ENCODE measurements around the gene COPS4.
"Not testable (repeated sequence)": the region's sequence is repeated elsewhere in the genome, so short reads cannot be mapped to it uniquely, and the experiment has no call there.

Gene COPS4

DNA sequence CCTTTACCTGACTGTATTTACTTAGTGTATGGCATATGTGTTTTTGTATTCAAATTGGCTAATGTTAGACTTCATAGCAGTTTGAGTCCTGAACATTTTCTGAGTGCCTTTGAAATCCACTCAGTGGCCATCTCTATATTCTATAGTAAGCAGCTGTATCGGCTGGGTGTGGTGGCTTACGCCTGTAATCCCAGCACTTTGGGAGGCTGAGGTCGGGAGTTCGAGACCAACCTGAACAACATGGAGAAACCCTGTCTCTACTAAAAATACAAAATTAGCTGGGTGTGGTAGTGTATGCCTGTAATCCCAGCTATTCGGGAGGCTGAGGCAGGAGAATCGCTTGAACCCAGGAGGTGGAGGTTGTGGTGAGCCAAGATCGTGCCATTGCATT, 76.8 kb downstream of the COPS4 start:
- not testable (repeated sequence) for H3K9me3 ChIP-seq (ENCODE audit: control insufficient read depth, low read length); H3K4me3 ChIP-seq (ENCODE audit: extremely low read depth, insufficient read depth, low read length, poor library complexity, severe bottlenecking); H3K36me3 ChIP-seq (ENCODE audit: control insufficient read depth, insufficient read depth, low read length); H3K27ac ChIP-seq (ENCODE audit: low read depth, low read length, severe bottlenecking)
- WGBS, 2 experiments (ENCODE audit: insufficient coverage in 2 of 2): no CpG with 5 or more reads among the region's 7 CpGs
- peaks cover 16% of the 10 kb centered on the region for H3K4me1 ChIP-seq (ENCODE audit: control insufficient read depth, insufficient read depth, low read length, poor library complexity, severe bottlenecking)

DNA sequence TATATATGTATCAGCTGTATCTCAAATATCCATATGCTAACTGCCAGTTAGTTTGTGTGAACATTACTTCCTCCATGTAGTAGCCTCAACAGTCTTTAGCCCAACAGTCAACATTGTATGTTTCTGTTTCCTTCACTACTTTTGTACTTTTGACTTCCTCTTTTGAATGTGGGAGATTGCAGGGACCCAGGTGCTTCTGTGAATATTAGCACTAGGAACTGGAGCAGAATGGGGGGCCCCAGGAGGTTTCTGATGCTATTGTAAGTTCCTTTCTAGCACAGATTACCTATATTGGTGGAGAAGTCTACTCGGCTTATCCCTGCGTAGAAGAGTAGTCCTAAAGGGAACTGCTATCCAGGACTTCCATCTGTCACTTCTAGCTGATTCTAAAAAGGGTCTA, 77.2 kb downstream of the COPS4 start:
- Histone ChIP-seq H3K4me1 (ENCODE audit: control insufficient read depth, insufficient read depth, low read length, poor library complexity, severe bottlenecking) (peaks cover 16% of the 10 kb centered on the region), H3K27ac (ENCODE audit: low read depth, low read length, severe bottlenecking) (no peak overlapping the region), H3K4me3 (ENCODE audit: extremely low read depth, insufficient read depth, low read length, poor library complexity, severe bottlenecking) (no peak overlapping the region), H3K9me3 (ENCODE audit: control insufficient read depth, low read length) (no peaks in the 10 kb centered on the region), H3K36me3 (ENCODE audit: control insufficient read depth, insufficient read depth, low read length) (no peaks in the 10 kb centered on the region)
- 100% methylated on average over 1 of the region's 2 CpGs for WGBS, 2 experiments (ENCODE audit: insufficient coverage in 2 of 2)

GRCh38 chr4:83112678-83113428, 77.9 kb downstream of the COPS4 start:
- Histone ChIP-seq H3K36me3 (ENCODE audit: control insufficient read depth, insufficient read depth, low read length) (no peaks in the 10 kb centered on the region), H3K4me1 (ENCODE audit: control insufficient read depth, insufficient read depth, low read length, poor library complexity, severe bottlenecking) (peaks cover 16% of the 10 kb centered on the region), H3K9me3 (ENCODE audit: control insufficient read depth, low read length) (no peaks in the 10 kb centered on the region), H3K27ac (ENCODE audit: low read depth, low read length, severe bottlenecking) (peak overlapping the region; percentile 37), H3K4me3 (ENCODE audit: extremely low read depth, insufficient read depth, low read length, poor library complexity, severe bottlenecking) (no peak overlapping the region)
- 89 to 90% methylated on average over 13 to 14 of the region's 16 CpGs for WGBS, 2 experiments (ENCODE audit: insufficient coverage in 2 of 2)

DNA sequence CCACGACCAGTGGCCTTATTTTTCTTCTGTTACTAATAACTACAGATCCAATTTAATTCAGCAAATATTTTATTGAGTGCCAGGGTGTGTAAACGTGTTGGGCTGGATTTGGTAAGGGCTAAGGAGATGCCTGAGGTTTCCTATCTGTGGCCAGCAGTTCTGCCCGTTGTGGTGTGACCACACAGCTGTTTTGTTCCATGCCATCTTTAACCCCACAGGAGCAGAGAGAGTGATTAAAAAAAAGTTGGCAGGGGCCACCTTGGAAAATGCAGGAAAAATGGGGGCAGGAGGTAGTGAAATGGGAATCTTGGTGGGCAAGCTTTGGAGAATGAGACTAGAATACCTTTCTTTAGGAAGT, 78.4 kb downstream of the COPS4 start:
- H3K4me3 ChIP-seq (ENCODE audit: extremely low read depth, insufficient read depth, low read length, poor library complexity, severe bottlenecking): no peak overlapping the region
- no peaks in the 10 kb centered on the region for H3K36me3 ChIP-seq (ENCODE audit: control insufficient read depth, insufficient read depth, low read length)
- H3K4me1 ChIP-seq (ENCODE audit: control insufficient read depth, insufficient read depth, low read length, poor library complexity, severe bottlenecking): peaks cover 16% of the 10 kb centered on the region
- H3K9me3 ChIP-seq (ENCODE audit: control insufficient read depth, low read length): no peaks in the 10 kb centered on the region
- 100% methylated on average over 2 of the region's 3 CpGs; no CpG with 5 or more reads in 1 of the 2 experiments for WGBS, 2 experiments (ENCODE audit: insufficient coverage in 2 of 2)
- no peak overlapping the region for H3K27ac ChIP-seq (ENCODE audit: low read depth, low read length, severe bottlenecking)

GRCh38 chr4:83114576-83114975, 79.6 kb downstream of the COPS4 start, which contains the start of gene PLAC8:
Gene PLAC8 (minus strand): TSS chr4:83114729. CDS start chr4:83107921, 6,808 bp downstream.
- peaks cover 16% of the 10 kb centered on the region for H3K4me1 ChIP-seq (ENCODE audit: control insufficient read depth, insufficient read depth, low read length, poor library complexity, severe bottlenecking)
- no peaks in the 10 kb centered on the region for H3K9me3 ChIP-seq (ENCODE audit: control insufficient read depth, low read length)
- H3K4me3 ChIP-seq (ENCODE audit: extremely low read depth, insufficient read depth, low read length, poor library complexity, severe bottlenecking): no peak within 1 kb of the TSS
- H3K27ac ChIP-seq (ENCODE audit: low read depth, low read length, severe bottlenecking): peak within 1 kb of the TSS; percentile 38
- whole genome bisulfite sequencing, 2 experiments (ENCODE audit: insufficient coverage in 2 of 2): 63 to 68% methylated on average over 2 to 3 of the region's 5 CpGs
- H3K36me3 ChIP-seq (ENCODE audit: control insufficient read depth, insufficient read depth, low read length): no peaks in the 10 kb centered on the region

DNA sequence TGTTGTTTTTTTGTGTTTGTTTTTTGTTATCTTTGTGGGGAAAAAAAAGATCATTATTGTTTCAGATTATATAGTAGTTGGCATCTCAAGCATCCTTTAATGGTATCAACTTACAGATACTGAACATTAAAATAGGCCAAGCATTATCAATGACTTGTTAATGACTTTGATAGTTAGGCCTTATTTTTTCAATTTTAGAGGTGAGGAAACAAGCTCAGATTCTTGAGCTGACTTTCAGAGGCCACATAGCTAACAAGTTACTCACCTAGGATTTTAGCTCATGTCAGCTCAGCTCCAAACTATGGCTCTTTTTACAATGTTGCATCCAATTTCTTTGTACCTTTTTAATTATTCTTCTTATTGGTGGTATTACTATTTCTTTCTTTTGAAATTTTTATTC, 80.0 kb downstream of the COPS4 start:
- no peaks in the 10 kb centered on the region for H3K9me3 ChIP-seq (ENCODE audit: control insufficient read depth, low read length)
- H3K4me1 ChIP-seq (ENCODE audit: control insufficient read depth, insufficient read depth, low read length, poor library complexity, severe bottlenecking): peaks cover 16% of the 10 kb centered on the region
- no peak overlapping the region for H3K4me3 ChIP-seq (ENCODE audit: extremely low read depth, insufficient read depth, low read length, poor library complexity, severe bottlenecking)
- H3K27ac ChIP-seq (ENCODE audit: low read depth, low read length, severe bottlenecking): peak overlapping the region; percentile 38
- no peaks in the 10 kb centered on the region for H3K36me3 ChIP-seq (ENCODE audit: control insufficient read depth, insufficient read depth, low read length)

DNA sequence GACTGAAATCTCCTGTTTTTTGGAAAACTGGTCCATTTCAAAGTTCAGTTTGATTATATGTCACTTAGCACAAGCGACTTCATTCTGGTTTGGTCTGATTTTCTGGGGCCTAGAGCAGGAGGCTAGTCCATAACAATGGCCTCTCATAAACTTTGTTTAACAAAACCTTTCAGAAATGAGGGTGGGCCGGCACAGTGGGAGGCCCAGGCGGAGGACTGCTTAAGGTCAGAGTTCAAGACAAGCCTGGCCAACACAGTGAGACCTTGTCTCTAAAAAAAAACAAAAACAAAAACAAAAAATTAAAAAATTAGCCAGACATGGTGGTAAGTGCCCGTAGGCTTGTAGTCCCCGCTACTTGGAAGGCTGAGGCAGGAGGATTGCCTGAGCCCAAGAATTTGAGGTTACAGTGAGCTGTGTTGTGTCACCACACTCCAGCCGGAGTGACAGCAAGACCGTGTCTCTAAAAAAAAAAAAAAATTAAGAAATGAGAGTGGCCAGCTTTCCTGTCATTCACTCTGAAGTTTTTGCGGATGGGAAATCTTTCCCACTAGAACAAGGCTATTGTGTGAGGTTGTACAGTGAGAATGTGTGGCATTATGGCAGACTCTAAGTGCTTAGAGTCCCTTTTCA, 80.8 kb downstream of the COPS4 start:
- H3K27ac ChIP-seq (ENCODE audit: low read depth, low read length, severe bottlenecking): peak overlapping the region; percentile 23
- 74 to 83% methylated on average over 4 to 7 of the region's 8 CpGs for WGBS, 2 experiments (ENCODE audit: insufficient coverage in 2 of 2)
- H3K4me1 ChIP-seq (ENCODE audit: control insufficient read depth, insufficient read depth, low read length, poor library complexity, severe bottlenecking): peaks cover 13% of the 10 kb centered on the region
- H3K36me3 ChIP-seq (ENCODE audit: control insufficient read depth, insufficient read depth, low read length): no peaks in the 10 kb centered on the region
- no peaks in the 10 kb centered on the region for H3K9me3 ChIP-seq (ENCODE audit: control insufficient read depth, low read length)
- H3K4me3 ChIP-seq (ENCODE audit: extremely low read depth, insufficient read depth, low read length, poor library complexity, severe bottlenecking): no peak overlapping the region

- no peaks in the 10 kb centered on the region for H3K36me3 ChIP-seq (ENCODE audit: control insufficient read depth, insufficient read depth, low read length)
- peaks cover 9% of the 10 kb centered on the region for H3K4me1 ChIP-seq (ENCODE audit: control insufficient read depth, insufficient read depth, low read length, poor library complexity, severe bottlenecking)
- H3K27ac ChIP-seq (ENCODE audit: low read depth, low read length, severe bottlenecking): no peak overlapping the region
- WGBS, 2 experiments (ENCODE audit: insufficient coverage in 2 of 2): 93 to 94% methylated on average over 2 of the region's 2 CpGs
- H3K4me3 ChIP-seq (ENCODE audit: extremely low read depth, insufficient read depth, low read length, poor library complexity, severe bottlenecking): no peak overlapping the region
- no peaks in the 10 kb centered on the region for H3K9me3 ChIP-seq (ENCODE audit: control insufficient read depth, low read length)
These were observed 83.9 kb downstream of the COPS4 start for GRCh38 chr4:83118869-83119268.

GRCh38 chr4:83121246-83121645, 86.3 kb downstream of the COPS4 start:
- Histone ChIP-seq H3K9me3 (ENCODE audit: control insufficient read depth, low read length) (no peaks in the 10 kb centered on the region), H3K27ac (ENCODE audit: low read depth, low read length, severe bottlenecking) (no peak overlapping the region), H3K4me3 (ENCODE audit: extremely low read depth, insufficient read depth, low read length, poor library complexity, severe bottlenecking) (no peak overlapping the region), H3K36me3 (ENCODE audit: control insufficient read depth, insufficient read depth, low read length) (no peaks in the 10 kb centered on the region), H3K4me1 (ENCODE audit: control insufficient read depth, insufficient read depth, low read length, poor library complexity, severe bottlenecking) (peaks cover under 1% of the 10 kb centered on the region)
- WGBS, 2 experiments (ENCODE audit: insufficient coverage in 2 of 2): 93% methylated on average over 3 of the region's 5 CpGs; no CpG with 5 or more reads in 1 of the 2 experiments

DNA sequence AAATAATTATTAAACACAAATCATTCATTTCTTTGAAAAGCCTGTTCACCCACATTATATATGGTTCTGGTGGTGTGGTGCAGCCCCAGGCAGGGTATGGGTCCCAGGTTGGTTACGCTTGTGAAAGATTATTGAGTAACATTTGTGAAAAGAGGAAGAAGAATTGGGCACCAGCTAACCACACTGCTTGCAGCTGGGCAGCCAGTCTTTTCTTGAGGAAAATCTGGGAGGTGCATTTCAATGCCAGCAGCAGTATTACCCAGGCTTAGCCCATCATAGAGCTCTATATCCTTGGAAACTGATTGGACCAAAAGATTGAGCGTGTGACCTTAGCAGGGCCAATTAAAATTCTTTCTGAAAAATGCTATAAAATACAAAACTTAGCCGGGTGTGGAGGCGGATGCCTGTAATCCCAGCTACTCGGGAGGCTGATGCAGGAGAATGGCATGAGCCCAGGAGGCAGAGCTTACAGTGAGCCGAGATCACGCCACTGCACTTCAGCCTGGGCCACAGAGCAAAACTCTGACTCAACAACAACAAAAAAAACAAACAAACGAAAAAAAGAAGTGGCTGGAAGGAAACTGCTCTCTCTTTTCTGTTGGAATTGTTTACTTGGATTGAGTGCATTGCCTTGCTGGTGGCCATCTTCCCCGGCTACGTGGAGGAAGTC, 89.3 kb downstream of the COPS4 start:
- Histone ChIP-seq H3K36me3 (ENCODE audit: control insufficient read depth, insufficient read depth, low read length) (no peaks in the 10 kb centered on the region), H3K27ac (ENCODE audit: low read depth, low read length, severe bottlenecking) (no peak overlapping the region), H3K4me3 (ENCODE audit: extremely low read depth, insufficient read depth, low read length, poor library complexity, severe bottlenecking) (no peak overlapping the region), H3K9me3 (ENCODE audit: control insufficient read depth, low read length) (no peaks in the 10 kb centered on the region), H3K4me1 (ENCODE audit: control insufficient read depth, insufficient read depth, low read length, poor library complexity, severe bottlenecking) (no peaks in the 10 kb centered on the region)
- WGBS, 2 experiments (ENCODE audit: insufficient coverage in 2 of 2): 87 to 92% methylated on average over 5 to 6 of the region's 10 CpGs
